Trophoblast cell (in vitro differentiated cells and primary cell): ENCODE data around the gene PHF13.
A peak's percentile ranks its signal among the peaks of the same experiment; 100 is the strongest.
"Not testable (repeated sequence)": the region's sequence is repeated elsewhere in the genome, so short reads cannot be mapped to it uniquely, and the experiment has no call there.

Source experiments
- DNase-seq, 2 donors: peaks; one replicate each; pipeline ENCODE4 v3.0.0-alpha.2; 2016
- H2AFZ ChIP-seq: 2 replicates; pipeline ENCODE4 v1.6.1; 2013; ENCODE audit warnings: low read length, moderate library complexity, mild to moderate bottlenecking; ENCODE audit not compliant: insufficient read depth, poor library complexity
- H2AK5ac ChIP-seq: 2 replicates; pipeline ENCODE4 v1.6.1; 2013; ENCODE audit warnings: mild to moderate bottlenecking, low read length
- H2BK120ac ChIP-seq: 2 replicates; pipeline ENCODE4 v1.6.1; 2013; ENCODE audit warnings: low read length, mild to moderate bottlenecking, moderate library complexity; ENCODE audit not compliant: insufficient read depth, poor library complexity
- H2BK12ac ChIP-seq: 2 replicates; pipeline ENCODE4 v1.6.1; 2013; ENCODE audit warnings: mild to moderate bottlenecking, low read length, moderate library complexity
- H2BK5ac ChIP-seq: 2 replicates; pipeline ENCODE4 v1.6.1; 2013; ENCODE audit warnings: low read length, low read depth, moderate library complexity, mild to moderate bottlenecking; ENCODE audit not compliant: poor library complexity
- H3K14ac ChIP-seq: 2 replicates; pipeline ENCODE4 v1.6.1; 2013; ENCODE audit warnings: mild to moderate bottlenecking, low read length
- H3K18ac ChIP-seq: 2 replicates; pipeline ENCODE4 v1.6.1; 2013; ENCODE audit warnings: mild to moderate bottlenecking, low read length
- H3K23ac ChIP-seq: 2 replicates; pipeline ENCODE4 v1.6.1; 2013; ENCODE audit warnings: low read length
- H3K27ac ChIP-seq: 2 replicates; pipeline ENCODE4 v1.5.1; 2013; ENCODE audit warnings: low read depth, mild to moderate bottlenecking, inconsistent platforms, low read length, moderate library complexity
- H3K27me3 ChIP-seq: 2 replicates; pipeline ENCODE4 v1.6.1; 2013; ENCODE audit warnings: inconsistent platforms, mild to moderate bottlenecking, low read length, moderate library complexity; ENCODE audit not compliant: insufficient read depth
- H3K36me3 ChIP-seq, 2 experiments: 1 replicate in 1 of 2; 2 replicates in 1 of 2; pipeline ENCODE4 v1.6.1; 2013; ENCODE audit warnings: low read length in 2 of 2, mild to moderate bottlenecking in 2 of 2, moderate library complexity in 1 of 2; ENCODE audit not compliant: insufficient read depth in 2 of 2, control insufficient read depth in 1 of 2
- H3K4ac ChIP-seq: 2 replicates; pipeline ENCODE4 v1.6.1; 2013; ENCODE audit warnings: low read depth, mild to moderate bottlenecking, low read length, moderate library complexity
- H3K4me1 ChIP-seq, 2 experiments: 1 replicate in 1 of 2; 2 replicates in 1 of 2; pipeline ENCODE4 v1.6.1; 2013; ENCODE audit warnings: low read length in 2 of 2, mild to moderate bottlenecking in 2 of 2, moderate library complexity in 1 of 2; ENCODE audit not compliant: insufficient read depth in 2 of 2, control insufficient read depth in 1 of 2
- H3K4me2 ChIP-seq: 2 replicates; pipeline ENCODE4 v1.6.1; 2013; ENCODE audit warnings: inconsistent platforms, mild to moderate bottlenecking, low read length, moderate library complexity
- H3K4me3 ChIP-seq: 2 replicates; pipeline ENCODE4 v1.5.1; 2013; ENCODE audit warnings: mild to moderate bottlenecking, low read depth, low read length, inconsistent platforms
- H3K79me1 ChIP-seq: one replicate; pipeline ENCODE4 v1.6.1; 2013; ENCODE audit warnings: low read length
- H3K79me2 ChIP-seq: 2 replicates; pipeline ENCODE4 v1.6.1; 2013; ENCODE audit warnings: low read length, mild to moderate bottlenecking; ENCODE audit not compliant: control insufficient read depth, insufficient read depth, poor library complexity
- H3K9ac ChIP-seq: 2 replicates; pipeline ENCODE4 v1.6.1; 2013; ENCODE audit warnings: mild to moderate bottlenecking, low read length
- H3K9me3 ChIP-seq: 2 replicates; pipeline ENCODE4 v1.6.1; 2013; ENCODE audit warnings: low read depth, mild to moderate bottlenecking, control low read depth, inconsistent platforms, low read length; ENCODE audit not compliant: insufficient read depth
- H4K12ac ChIP-seq: 2 replicates; pipeline ENCODE4 v1.6.1; 2013; ENCODE audit warnings: low read depth, mild to moderate bottlenecking, low read length, moderate library complexity
- H4K8ac ChIP-seq: 2 replicates; pipeline ENCODE4 v1.6.1; 2013; ENCODE audit warnings: low read depth, mild to moderate bottlenecking, low read length, moderate library complexity
- H4K91ac ChIP-seq: one replicate; pipeline ENCODE4 v1.6.1; 2013; ENCODE audit warnings: low read depth, mild to moderate bottlenecking, low read length, moderate library complexity
- WGBS: extraction: QIAGEN DNeasy Blood & Tissue Kit; methylation state at CpG from one replicate; pipeline ENCODE4 v1.1.7; 2013; ENCODE audit warnings: missing lambda C conversion rate; ENCODE audit not compliant: insufficient read length, insufficient coverage; ENCODE audit errors: extremely low coverage; 5-methylcytosine and 5-hydroxymethylcytosine counted together

Gene PHF13

DNA sequence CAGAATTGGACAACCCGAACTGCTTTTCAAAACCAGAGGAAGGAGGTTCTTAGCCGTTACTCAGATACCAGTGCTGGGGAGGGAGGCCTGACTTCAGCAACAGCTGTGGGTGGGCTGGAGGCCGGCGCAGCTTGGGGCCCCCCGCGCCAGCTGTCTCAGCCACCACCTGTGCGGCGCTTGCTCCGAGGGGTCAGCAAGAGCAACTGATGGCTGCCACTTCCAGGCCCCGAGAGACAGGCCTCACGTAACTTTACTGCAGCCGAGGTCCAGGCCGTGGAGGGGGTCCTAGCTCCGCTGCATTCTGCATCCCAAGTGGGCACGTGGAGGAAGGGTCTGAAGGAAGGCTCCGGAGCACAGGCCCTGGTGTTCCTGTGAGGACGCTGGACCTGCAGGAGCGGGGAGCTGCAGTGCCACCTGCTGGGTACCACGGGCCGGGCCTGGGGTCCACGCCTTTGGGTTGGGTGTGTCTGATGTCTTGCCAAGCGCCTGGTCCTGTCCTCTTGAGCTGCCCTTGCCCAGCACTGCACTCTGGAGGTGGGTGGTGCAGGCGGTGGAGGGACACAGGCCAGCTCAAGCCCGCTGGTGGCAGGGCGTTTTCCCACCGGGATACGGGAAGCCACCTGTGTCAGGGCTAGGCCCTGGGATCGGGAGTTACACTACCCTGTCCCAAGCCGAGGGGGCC, 21.0 kb downstream of the PHF13 start:
- no peaks in the 10 kb centered on the region for H3K27me3 ChIP-seq
- peaks cover 76 to 79% of the 10 kb centered on the region in 2 experiments for H3K36me3 ChIP-seq
- no CpG with 5 or more reads among the region's 29 CpGs for WGBS
- H3K23ac ChIP-seq: no peak overlapping the region
- no peak overlapping the region for H3K14ac ChIP-seq
- H3K4me1 ChIP-seq: no peaks in the 10 kb centered on the region
- no peak overlapping the region for H2BK12ac ChIP-seq
- no peak overlapping the region for H4K91ac ChIP-seq
- no peak overlapping the region for H2BK5ac ChIP-seq
- peak overlapping the region; percentile 18 for H3K4me3 ChIP-seq
- H2AK5ac ChIP-seq: no peak overlapping the region
- H3K18ac ChIP-seq: no peak overlapping the region
- H3K79me2 ChIP-seq: no peaks in the 10 kb centered on the region
- no peak overlapping the region for H4K8ac ChIP-seq
- H4K12ac ChIP-seq: peak overlapping the region; percentile 39
- H3K4me2 ChIP-seq: no peak overlapping the region
- H3K4ac ChIP-seq: no peak overlapping the region
- H2BK120ac ChIP-seq: no peak overlapping the region
- no peaks in the 10 kb centered on the region for H3K9me3 ChIP-seq
- no peak overlapping the region for H3K9ac ChIP-seq
- H2AFZ ChIP-seq: no peak overlapping the region
- H3K79me1 ChIP-seq: no peaks in the 10 kb centered on the region
- peak; percentile 51 to 66 for DNase-seq
- H3K27ac ChIP-seq: no peak overlapping the region

DNA sequence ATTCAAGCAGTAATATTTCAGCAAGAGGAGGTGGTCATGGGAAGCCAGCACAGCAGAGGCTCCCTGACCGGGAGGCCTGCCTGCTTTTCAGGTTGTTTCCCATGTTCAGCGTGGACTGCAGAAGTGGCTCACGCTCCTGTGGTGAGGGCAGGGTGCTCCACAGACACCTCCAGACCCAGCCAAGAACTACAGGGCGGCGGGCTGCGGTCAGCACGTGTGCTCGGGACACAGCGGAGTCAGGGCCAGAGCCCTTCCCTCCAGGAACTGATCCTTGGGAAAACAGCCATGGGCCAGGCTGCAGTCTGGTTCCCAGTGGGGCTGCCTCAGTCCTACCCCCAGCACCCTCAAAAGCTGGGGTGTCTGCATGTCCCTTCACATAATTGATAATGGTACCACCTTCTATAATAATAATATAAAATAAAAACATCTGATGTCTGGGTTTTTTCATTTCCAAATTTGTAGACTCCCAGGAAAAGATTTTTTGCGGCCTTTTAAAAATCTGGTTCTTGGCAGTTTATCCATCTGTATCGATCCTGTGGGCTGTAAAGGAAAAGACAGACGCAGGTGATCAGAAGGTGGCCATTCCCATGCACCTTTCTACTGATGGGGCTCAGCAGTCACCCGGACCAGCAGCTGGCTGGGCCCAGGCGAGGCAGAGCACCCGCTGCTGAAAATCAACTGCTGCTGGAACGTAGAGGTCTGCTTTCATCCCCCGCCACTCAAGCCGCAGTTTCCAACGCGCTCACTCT, 21.8 kb downstream of the PHF13 start:
- Histone ChIP-seq H3K27ac (no peak overlapping the region), H4K12ac (no peak overlapping the region), H3K18ac (no peak overlapping the region), H3K9ac (no peak overlapping the region), H2BK12ac (no peak overlapping the region), H3K23ac (no peak overlapping the region), H3K36me3 (peaks cover 74 to 78% of the 10 kb centered on the region in 2 experiments), H3K14ac (no peak overlapping the region), H3K27me3 (no peaks in the 10 kb centered on the region), H2AFZ (no peak overlapping the region), H4K91ac (no peak overlapping the region), H2BK120ac (no peak overlapping the region), H2AK5ac (no peak overlapping the region), H3K79me1 (no peaks in the 10 kb centered on the region), H4K8ac (no peak overlapping the region), H3K4me2 (no peak overlapping the region), H3K4me1 (no peaks in the 10 kb centered on the region), H3K4ac (no peak overlapping the region), H3K9me3 (no peaks in the 10 kb centered on the region), H3K4me3 (peak overlapping the region; percentile 42), H2BK5ac (no peak overlapping the region), H3K79me2 (no peaks in the 10 kb centered on the region)
- WGBS: no CpG with 5 or more reads among the region's 20 CpGs
- no peak for DNase-seq

DNA sequence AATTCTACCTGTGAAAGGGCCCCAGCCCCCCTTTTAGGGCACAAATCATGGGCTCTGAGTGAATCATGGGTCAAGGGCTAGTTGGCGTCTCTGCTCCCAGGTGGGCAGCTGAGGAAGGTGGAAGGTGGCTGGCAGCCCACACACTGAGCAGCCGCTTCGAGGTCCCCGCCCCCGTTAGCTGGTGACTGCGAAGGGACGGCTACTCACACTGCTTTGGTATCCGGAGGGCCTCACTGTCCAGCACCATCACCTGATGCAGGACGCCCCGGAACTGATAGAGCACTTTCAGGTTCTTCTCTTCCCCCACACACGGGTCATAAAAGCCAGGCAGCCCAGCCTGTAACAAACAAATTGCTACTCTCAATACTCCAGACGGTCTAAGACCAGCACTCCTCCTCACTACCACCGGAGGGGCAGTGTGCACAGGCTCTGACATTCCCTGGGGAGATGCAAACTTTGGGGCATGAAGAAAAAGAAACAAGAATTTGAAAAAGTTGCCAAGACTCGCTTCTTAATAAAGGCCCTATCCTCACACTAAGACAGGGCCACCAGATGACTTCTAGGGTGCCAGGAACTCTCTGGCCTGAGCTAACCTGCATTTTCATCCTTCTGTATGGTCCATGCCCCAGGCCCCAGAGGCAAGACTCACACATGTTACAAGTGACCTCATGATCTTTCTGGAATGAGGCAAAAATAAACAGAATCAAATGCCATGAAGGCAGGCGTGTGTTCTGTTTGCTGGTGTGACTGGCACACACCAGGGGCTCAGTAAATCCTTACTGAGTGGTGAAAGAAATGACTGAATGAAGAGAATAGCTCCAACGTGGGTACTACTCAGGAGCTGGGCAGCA, 22.6 kb downstream of the PHF13 start:
- WGBS: no CpG with 5 or more reads among the region's 16 CpGs

DNA sequence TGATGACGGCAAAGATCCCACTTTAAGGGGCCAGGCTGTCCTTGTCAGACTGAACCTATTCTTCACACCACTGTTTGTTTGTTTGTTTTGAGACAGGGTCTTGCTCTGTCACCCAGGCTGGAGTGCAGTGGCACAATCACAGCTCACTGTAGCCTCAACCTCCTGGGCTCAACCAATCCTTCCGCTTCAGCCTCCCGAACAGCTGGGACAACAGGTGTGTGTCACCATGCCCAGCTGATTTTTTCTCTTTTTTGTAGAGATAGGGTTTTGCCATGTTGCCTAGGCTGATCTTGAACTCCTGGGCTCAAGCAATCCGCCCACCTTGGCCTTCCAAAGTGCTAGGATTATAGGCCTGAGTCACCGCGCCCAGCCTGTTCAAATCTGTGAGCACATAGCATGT, 23.2 kb downstream of the PHF13 start:
- H3K9me3 ChIP-seq, H3K4ac ChIP-seq, H2BK12ac ChIP-seq, H3K79me2 ChIP-seq, H2AK5ac ChIP-seq, DNase-seq, H3K9ac ChIP-seq, H3K27me3 ChIP-seq, H4K8ac ChIP-seq, H4K12ac ChIP-seq, H2AFZ ChIP-seq, H3K4me2 ChIP-seq, H3K4me3 ChIP-seq, H3K18ac ChIP-seq, H2BK5ac ChIP-seq, H3K4me1 ChIP-seq, H3K79me1 ChIP-seq, H2BK120ac ChIP-seq, H4K91ac ChIP-seq, H3K14ac ChIP-seq, H3K27ac ChIP-seq, H3K23ac ChIP-seq: not testable (repeated sequence)
- WGBS: no CpG with 5 or more reads among the region's 6 CpGs
- H3K36me3 ChIP-seq: peaks cover 70 to 80% of the 10 kb centered on the region in 2 experiments

More for the DNA sequence above, 22.6 kb downstream of the PHF13 start:
- Histone ChIP-seq H2AFZ (no peak overlapping the region), H2AK5ac (no peak overlapping the region), H3K79me1 (no peaks in the 10 kb centered on the region), H3K14ac (no peak overlapping the region), H3K4me1 (no peaks in the 10 kb centered on the region), H2BK12ac (no peak overlapping the region), H2BK120ac (no peak overlapping the region), H4K8ac (no peak overlapping the region), H4K91ac (no peak overlapping the region), H3K9me3 (no peaks in the 10 kb centered on the region), H3K23ac (no peak overlapping the region), H3K36me3 (peaks cover 69 to 76% of the 10 kb centered on the region in 2 experiments), H3K4ac (no peak overlapping the region), H3K4me3 (no peak overlapping the region), H3K9ac (no peak overlapping the region), H3K4me2 (no peak overlapping the region), H2BK5ac (no peak overlapping the region), H3K79me2 (no peaks in the 10 kb centered on the region), H3K27ac (no peak overlapping the region), H3K27me3 (no peaks in the 10 kb centered on the region), H4K12ac (no peak overlapping the region), H3K18ac (no peak overlapping the region)
- no peak for DNase-seq
